CD4-positive, alpha-beta T cell (primary cell): ENCODE measurements around the gene UGT2A1. TPM values are rescaled to one million over a fixed set of nuclear protein-coding genes. Genes with fewer than 3 reads are reported as not detected.

ENCODE experiments used
- ATAC-seq: fragments of 200-7000 bp; cut with Tn5 transposase; one replicate; pipeline ENCODE4 v1.10.0; 2022; ENCODE audit warnings: mild to moderate bottlenecking; ENCODE audit not compliant: poor library complexity
- CTCF ChIA-PET: fragments of 350-600 bp; sonication (Branson Sonifier 250); formaldehyde crosslinking; loops from one replicate; lab custom pipeline; 2021; ENCODE audit warnings: antibody characterized with exemption, inconsistent platforms; lab: Charles Lee
- POLR2A ChIA-PET: fragments of 350-600 bp; sonication (Branson Sonifier 250); formaldehyde crosslinking; loops from one replicate; lab custom pipeline; 2021; ENCODE audit warnings: antibody characterized with exemption, inconsistent platforms; lab: Charles Lee
- DNase-seq, 14 experiments: peaks; one replicate each; pipeline ENCODE4 v3.0.0-alpha.2; 2013 to 2020; ENCODE audit warnings: mixed read lengths in 2 of 14
- H3K27ac ChIP-seq, 2 donors: one replicate each; pipeline versions ENCODE4 v1.5.1 to v1.7.0; 2013; ENCODE audit warnings: low read length in 2 of 2, low read depth in 1 of 2, mild to moderate bottlenecking in 1 of 2
- H3K27me3 ChIP-seq, 2 experiments: 1 replicate in 1 of 2; 2 replicates in 1 of 2; pipeline versions ENCODE4 v1.6.1 to v1.7.0; 2013; ENCODE audit warnings: low read length in 2 of 2, control low read depth in 1 of 2, mild to moderate bottlenecking in 1 of 2, moderate library complexity in 1 of 2; ENCODE audit not compliant: insufficient read depth in 2 of 2, control insufficient read depth in 1 of 2
- H3K36me3 ChIP-seq: one replicate; pipeline ENCODE4 v1.6.1; 2013; ENCODE audit warnings: low read length, control low read depth; ENCODE audit not compliant: insufficient read depth
- H3K4me1 ChIP-seq: one replicate; pipeline ENCODE4 v1.6.1; 2013; ENCODE audit warnings: low read length, control low read depth; ENCODE audit not compliant: insufficient read depth
- H3K4me3 ChIP-seq: one replicate; pipeline ENCODE4 v1.5.1; 2013; ENCODE audit warnings: mild to moderate bottlenecking, low read length, moderate library complexity
- H3K9me3 ChIP-seq, 2 experiments: 1 replicate in 1 of 2; 2 replicates in 1 of 2; pipeline versions ENCODE4 v1.6.1 to v1.7.0; 2013; ENCODE audit warnings: low read length in 2 of 2, mild to moderate bottlenecking in 2 of 2, control low read depth in 1 of 2, moderate library complexity in 1 of 2; ENCODE audit not compliant: control insufficient read depth in 1 of 2, insufficient read depth in 1 of 2
- H3K27ac Mint-ChIP-seq: one replicate; pipeline ENCODE4 v1.8.0; 2020; ENCODE audit warnings: mixed read lengths
- H3K27me3 Mint-ChIP-seq: one replicate; pipeline ENCODE4 v1.8.0; 2021; ENCODE audit warnings: mixed read lengths
- H3K36me3 Mint-ChIP-seq: one replicate; pipeline ENCODE4 v1.8.0; 2021; ENCODE audit warnings: low read depth, mixed read lengths
- H3K4me1 Mint-ChIP-seq: one replicate; pipeline ENCODE4 v1.8.0; 2021; ENCODE audit warnings: low read depth, mixed read lengths
- H3K4me3 Mint-ChIP-seq: one replicate; pipeline ENCODE4 v1.8.0; 2020; ENCODE audit warnings: mild to moderate bottlenecking, mixed read lengths
- H3K9me3 Mint-ChIP-seq: one replicate; pipeline ENCODE4 v1.8.0; 2020; ENCODE audit warnings: mixed read lengths
- intact Hi-C, 2 experiments: fragments of 100-400 bp; cut with DNase I in 1 of 2; cut with micrococcal nuclease in 1 of 2; formaldehyde crosslinking; loops; one replicate each; pipeline versions ENCODE4 v1.15.1 to v1.9.0; 2023 to 2025; cut with DNase I, micrococcal nuclease
- total RNA-seq, 174 experiments: library from RNA in 2 of 174; stranded (reverse) in 2 of 174; gene quantifications; one replicate each; pipeline ENCODE4 v1.2.3 and lab custom pipeline; 2021 to 2026
- TF ChIP-seq, protein P1 (sequence below): fragments of 200-600 bp; IDR thresholded peaks from one replicate; pipeline ENCODE4 v1.8.0; 2022; ENCODE audit warnings: antibody characterized with exemption, mild to moderate bottlenecking

Gene UGT2A1
- total RNA-seq, 2 experiments from 2014 or later = 0.22 TPM; not detected in 1

DNA sequence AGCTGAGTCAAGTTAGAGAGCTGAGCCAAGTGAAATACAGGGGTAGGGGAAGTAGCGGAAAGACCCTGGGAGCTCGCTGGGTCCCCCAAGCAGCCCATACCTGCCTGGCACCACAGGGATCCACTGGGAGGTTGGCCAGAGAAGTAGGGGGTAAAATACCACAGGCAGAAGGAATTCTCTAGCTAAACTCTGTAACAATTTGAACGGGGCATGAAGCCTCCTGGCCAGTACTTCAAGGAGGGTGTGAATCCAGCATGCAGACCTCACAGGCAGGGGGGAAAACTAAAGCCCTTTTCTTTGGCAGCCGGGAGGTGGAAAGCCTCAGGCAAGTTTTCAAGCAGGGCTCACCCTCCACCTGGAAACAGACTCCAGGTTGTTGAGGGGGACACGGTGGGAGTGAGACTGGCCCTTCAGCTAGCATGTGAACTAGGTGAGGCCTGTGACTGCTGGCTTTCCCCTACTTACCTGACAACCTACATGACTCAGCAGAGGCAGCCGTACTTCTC, 3.7 kb upstream of the UGT2A1 start:
- ChIA-PET POLR2A (no interaction called here), CTCF (no interaction called here)
- Mint-ChIP-seq H3K9me3 (no peaks in the 10 kb centered on the region), H3K27me3 (no peaks in the 10 kb centered on the region), H3K4me3 (no peak overlapping the region), H3K36me3 (no peaks in the 10 kb centered on the region), H3K27ac (no peak overlapping the region), H3K4me1 (peaks cover 14% of the 10 kb centered on the region)
- Histone ChIP-seq H3K4me1 (peaks cover 7% of the 10 kb centered on the region), H3K27me3 (no peaks in the 10 kb centered on the region), H3K4me3 (no peak overlapping the region), H3K36me3 (no peaks in the 10 kb centered on the region), H3K9me3 (peaks cover 0 to 11% of the 10 kb centered on the region in 2 experiments), H3K27ac (no peak overlapping the region)
- intact Hi-C loops = no loop called here
- TF ChIP-seq, protein P1, sequence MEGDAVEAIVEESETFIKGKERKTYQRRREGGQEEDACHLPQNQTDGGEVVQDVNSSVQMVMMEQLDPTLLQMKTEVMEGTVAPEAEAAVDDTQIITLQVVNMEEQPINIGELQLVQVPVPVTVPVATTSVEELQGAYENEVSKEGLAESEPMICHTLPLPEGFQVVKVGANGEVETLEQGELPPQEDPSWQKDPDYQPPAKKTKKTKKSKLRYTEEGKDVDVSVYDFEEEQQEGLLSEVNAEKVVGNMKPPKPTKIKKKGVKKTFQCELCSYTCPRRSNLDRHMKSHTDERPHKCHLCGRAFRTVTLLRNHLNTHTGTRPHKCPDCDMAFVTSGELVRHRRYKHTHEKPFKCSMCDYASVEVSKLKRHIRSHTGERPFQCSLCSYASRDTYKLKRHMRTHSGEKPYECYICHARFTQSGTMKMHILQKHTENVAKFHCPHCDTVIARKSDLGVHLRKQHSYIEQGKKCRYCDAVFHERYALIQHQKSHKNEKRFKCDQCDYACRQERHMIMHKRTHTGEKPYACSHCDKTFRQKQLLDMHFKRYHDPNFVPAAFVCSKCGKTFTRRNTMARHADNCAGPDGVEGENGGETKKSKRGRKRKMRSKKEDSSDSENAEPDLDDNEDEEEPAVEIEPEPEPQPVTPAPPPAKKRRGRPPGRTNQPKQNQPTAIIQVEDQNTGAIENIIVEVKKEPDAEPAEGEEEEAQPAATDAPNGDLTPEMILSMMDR = no peak
- ATAC-seq (no peak), DNase-seq (no peak)

GRCh38 chr4:69650872-69651271, 2.2 kb downstream of the UGT2A1 start:
- no peaks in the 10 kb centered on the region for H3K4me1 Mint-ChIP-seq
- H3K27me3 Mint-ChIP-seq = no peaks in the 10 kb centered on the region
- no peaks in the 10 kb centered on the region for H3K9me3 ChIP-seq
- no peak overlapping the region for H3K27ac Mint-ChIP-seq
- no peaks in the 10 kb centered on the region for H3K36me3 ChIP-seq
- H3K4me1 ChIP-seq = no peaks in the 10 kb centered on the region
- TF ChIP-seq, protein P1 = no peak
- intact Hi-C loops = no loop called here
- no peaks in the 10 kb centered on the region for H3K9me3 Mint-ChIP-seq
- ChIA-PET POLR2A (no interaction called here), CTCF (no interaction called here)
- no peak overlapping the region for H3K4me3 Mint-ChIP-seq
- H3K36me3 Mint-ChIP-seq = no peaks in the 10 kb centered on the region
- no peak for DNase-seq
- H3K27me3 ChIP-seq = no peaks in the 10 kb centered on the region
- no peak overlapping the region for H3K4me3 ChIP-seq
- no peak for ATAC-seq
- H3K27ac ChIP-seq = no peak overlapping the region

DNA sequence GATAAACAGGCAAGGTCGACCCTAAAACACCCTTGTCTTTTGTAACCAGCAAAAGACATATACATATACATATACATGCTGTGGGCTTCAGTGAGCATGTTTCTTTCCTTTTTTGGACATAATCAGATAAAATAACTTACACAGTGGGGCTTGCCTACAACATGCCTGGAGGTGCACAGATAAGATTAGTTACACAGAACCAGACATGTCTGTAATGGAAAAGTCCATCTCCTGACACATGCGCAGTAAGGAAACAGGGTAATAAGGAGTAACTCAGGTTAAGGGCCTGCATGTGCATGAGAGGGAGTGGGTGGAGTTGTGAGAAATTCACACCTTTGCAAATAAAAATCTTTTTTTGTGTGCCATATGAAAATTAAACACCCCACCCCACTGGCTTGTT, 3.4 kb downstream of the UGT2A1 start:
- TF ChIP-seq, protein P1 = no peak
- no peak for ATAC-seq
- H3K36me3 ChIP-seq = no peaks in the 10 kb centered on the region
- no peaks in the 10 kb centered on the region for H3K4me1 ChIP-seq
- Mint-ChIP-seq H3K4me1 (no peaks in the 10 kb centered on the region), H3K27ac (no peak overlapping the region), H3K4me3 (no peak overlapping the region), H3K9me3 (no peaks in the 10 kb centered on the region), H3K27me3 (no peaks in the 10 kb centered on the region), H3K36me3 (no peaks in the 10 kb centered on the region)
- no peak overlapping the region for H3K4me3 ChIP-seq
- no peak for DNase-seq
- H3K27ac ChIP-seq = no peak overlapping the region
- H3K27me3 ChIP-seq = no peaks in the 10 kb centered on the region
- no peaks in the 10 kb centered on the region for H3K9me3 ChIP-seq
- ChIA-PET CTCF (no interaction called here), POLR2A (interaction anchor here (0.7 kb wide), 1 partner anchor 880 kb away, joined by 3 read pairs; no protein-coding TSS in a partner anchor)
- intact Hi-C loops = no loop called here
